Muscle of back (tissue), 11 donors: Measurements from ENCODE around the gene RUSC2. TPM values are rescaled to one million over a fixed set of nuclear protein-coding genes. Genes with fewer than 3 reads are reported as not detected.
"Not testable (repeated sequence)": the region's sequence is repeated elsewhere in the genome, so short reads cannot be mapped to it uniquely, and the experiment has no call there.

Experiments
- DNase-seq, 3 donors: peaks; one replicate each; pipeline versions ENCODE4 v3.0.0 to v3.0.0-alpha.2; 2013
- polyA plus RNA-seq, 10 donors: library from polyadenylated mRNA; unstranded; fragments of 120-200 nt; gene quantifications; one replicate each; pipeline ENCODE4 v1.2.1, GENCODE V29; 2013; ENCODE audit not compliant: insufficient read length in 10 of 10

Gene RUSC2
- polyA plus RNA-seq, 10 donors: 42.8 to 61.2 (median 54.5) TPM

- no peak for DNase-seq
These were observed 1.1 kb downstream of the RUSC2 start for GRCh38 chr9:35490910-35491465.

DNA sequence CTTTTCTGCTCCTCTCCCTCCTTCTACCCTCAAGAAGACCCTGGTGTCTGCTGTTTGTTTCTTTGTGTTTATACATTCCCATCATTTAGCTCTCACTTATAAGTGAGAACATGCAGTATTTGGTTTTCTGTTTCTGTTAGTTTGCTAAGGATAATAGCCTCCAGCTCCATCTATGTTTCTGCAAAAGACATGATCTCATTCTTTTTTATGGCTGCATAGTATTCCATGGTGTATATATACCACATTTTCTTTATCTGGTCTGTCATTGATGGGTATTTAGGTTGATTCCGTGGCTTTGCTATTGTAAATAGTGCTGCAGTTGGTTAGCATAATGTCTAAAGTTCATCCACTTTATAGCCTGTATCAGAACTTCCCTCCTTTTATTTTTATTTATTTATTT, 3.2 kb downstream of the RUSC2 start:
- not testable (repeated sequence) for DNase-seq

DNA sequence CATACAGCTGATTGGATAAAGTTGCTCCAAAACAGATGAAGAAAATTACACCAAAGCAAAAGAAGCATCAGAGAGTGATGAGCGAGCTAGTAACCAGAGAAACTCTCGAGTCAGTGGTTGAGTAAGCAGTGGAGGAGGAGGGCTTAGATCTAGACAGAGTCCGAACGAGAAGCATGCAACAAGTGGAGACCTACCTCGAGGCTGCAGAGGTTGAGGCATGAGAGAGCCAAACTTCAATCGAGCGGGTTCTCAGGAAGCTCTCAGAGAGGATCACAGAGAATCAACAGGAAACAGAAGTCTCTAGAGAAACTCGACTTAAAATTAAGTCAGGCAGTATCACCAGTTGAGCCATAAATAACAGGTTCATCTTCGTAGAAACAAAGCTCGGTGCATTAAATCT, 6.1 kb downstream of the RUSC2 start:
- DNase-seq: no peak

DNA sequence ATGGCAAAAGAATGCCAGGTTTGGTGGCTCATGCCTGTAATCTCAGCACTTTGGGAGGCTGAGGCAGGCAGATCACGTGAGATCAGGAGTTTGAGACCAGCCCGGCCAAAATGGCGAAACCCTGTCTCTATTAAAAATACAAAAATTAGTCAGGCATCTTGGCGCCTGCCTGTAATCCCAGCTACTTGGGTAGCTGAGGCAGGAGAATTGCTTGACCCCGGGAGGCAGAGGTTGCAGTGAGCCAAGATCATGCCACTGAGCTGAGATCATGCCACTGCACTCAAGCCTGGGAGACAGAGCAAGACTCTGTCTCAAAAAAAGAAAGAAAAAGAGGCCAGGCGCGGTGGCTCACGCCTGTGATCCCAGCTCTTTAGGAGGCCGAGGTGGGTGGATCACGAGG, 8.3 kb downstream of the RUSC2 start:
- DNase-seq: not testable (repeated sequence)

GRCh38 chr9:35499029-35499700, 9.3 kb downstream of the RUSC2 start:
- DNase-seq: no peak

DNA sequence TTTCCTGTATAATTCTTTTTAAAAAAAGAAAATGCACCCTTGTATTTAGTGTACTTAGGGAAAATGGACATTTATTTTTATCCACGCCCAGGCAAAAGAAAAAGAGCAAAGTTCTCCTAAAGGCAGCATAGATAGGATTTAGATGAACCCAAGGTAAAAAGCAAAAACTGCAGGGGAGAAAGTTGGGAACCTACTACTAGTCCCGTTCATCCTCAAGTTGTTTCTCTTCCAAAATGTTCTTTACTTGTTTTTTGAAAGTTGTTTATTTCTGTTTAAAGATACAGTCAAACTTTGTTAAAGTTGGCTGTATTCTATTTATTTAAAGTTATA, 9.8 kb downstream of the RUSC2 start:
- DNase-seq: no peak

- DNase-seq: no peak
These were observed 10.3 kb downstream of the RUSC2 start for GRCh38 chr9:35500130-35500748.

GRCh38 chr9:35501946-35502345, 12.0 kb downstream of the RUSC2 start:
- no peak for DNase-seq

GRCh38 chr9:35506359-35506758, 16.4 kb downstream of the RUSC2 start:
- DNase-seq: no peak

- DNase-seq: no peak
These were observed 18.2 kb downstream of the RUSC2 start for GRCh38 chr9:35508069-35508468.

DNA sequence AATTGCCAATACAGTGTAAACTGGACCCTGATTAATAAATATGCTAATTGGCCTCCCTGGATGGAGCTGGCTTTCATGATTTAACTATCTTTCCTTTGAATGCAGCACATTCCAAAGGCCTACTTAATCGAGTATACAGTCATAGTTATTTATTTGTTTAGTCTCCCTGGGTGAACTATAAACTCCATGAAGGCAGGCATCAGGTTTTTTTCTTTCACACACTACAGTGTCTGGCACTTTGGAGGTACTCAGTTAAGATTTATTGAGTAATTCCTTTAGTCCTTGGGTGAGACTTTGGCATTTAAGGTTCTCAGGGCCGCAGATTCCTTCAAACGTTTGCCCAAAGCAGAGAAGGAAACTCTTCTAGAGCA, 20.5 kb downstream of the RUSC2 start:
- DNase-seq: no peak

DNA sequence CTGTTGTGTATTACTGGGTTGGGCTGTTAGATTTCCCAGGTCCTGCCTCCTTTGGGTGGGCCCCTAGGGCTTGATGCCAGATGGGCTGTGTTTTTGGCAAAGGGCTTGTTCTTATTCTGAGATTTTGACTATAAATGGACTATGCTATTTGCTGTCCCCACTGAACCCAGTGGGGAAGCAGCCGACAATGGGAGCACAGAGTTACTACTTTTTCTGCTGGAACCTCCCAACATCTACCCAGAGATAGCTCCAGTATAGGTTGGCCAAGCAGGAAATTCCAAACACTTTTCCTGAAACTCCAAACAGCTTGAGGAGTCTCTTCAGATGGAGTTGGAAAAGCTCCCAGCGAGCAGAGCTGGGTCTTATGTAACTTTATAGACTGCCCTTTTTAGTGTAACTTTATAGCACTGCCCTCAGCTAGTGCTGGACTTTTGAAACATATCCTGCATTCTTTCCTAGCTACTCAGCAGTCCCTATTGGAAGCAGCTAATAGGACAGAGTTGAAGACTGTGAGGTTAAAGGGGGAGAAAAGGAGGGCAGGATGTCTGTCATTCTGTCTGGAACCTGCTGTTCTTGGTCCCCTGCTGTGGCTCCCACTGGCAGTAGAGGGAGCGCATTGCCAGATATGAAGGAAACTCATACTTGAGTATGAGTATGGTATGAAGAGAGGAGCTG, 21.0 kb downstream of the RUSC2 start:
- DNase-seq: peak; percentile 92 to 97 (median 95)

GRCh38 chr9:35511453-35511852, 21.5 kb downstream of the RUSC2 start:
- no peak for DNase-seq

DNA sequence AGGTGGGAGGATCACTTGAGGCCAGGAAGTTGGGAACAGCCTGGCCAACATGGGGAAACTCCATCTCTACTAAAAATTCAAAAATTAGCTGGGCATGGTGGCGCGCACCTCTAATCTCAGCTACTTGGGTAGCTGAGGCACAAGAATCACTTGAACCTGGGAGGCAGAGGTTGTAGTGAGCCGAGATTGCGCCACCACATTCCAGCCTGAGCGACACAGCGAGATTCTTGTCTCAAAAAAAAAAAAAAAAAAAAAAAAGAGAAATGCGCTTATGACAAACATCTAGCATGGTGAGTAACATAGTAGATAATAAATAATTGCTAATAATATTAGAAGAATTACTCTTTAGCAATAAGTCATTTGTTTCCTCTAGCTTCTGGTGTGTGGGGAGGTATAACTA, 25.9 kb downstream of the RUSC2 start:
- DNase-seq: no peak

- peak in 2 of 3 donors; percentile 37 to 77 for DNase-seq
These were observed 26.6 kb downstream of the RUSC2 start for GRCh38 chr9:35516479-35516878.

DNA sequence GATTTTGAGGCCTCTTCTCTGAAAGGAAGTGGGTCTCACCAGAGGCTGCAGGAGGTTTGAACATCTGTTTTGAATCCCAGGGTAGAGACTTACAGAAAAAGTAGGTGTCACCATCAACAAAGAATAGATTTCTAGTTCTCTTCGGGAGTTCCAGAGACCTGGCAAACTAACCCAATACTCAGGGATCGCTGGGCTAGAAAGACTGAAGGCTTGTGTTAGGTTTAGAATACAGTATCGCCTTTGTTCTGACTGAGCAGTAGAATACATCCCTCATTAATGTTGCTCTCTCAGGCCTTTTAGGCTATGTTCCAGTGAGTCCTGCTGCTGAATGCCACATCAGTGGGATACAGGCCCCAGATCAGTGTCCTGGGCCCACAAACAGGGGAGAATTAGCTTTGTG, 27.2 kb downstream of the RUSC2 start:
- DNase-seq: peak in 1 of 3 donors; percentile 53

DNA sequence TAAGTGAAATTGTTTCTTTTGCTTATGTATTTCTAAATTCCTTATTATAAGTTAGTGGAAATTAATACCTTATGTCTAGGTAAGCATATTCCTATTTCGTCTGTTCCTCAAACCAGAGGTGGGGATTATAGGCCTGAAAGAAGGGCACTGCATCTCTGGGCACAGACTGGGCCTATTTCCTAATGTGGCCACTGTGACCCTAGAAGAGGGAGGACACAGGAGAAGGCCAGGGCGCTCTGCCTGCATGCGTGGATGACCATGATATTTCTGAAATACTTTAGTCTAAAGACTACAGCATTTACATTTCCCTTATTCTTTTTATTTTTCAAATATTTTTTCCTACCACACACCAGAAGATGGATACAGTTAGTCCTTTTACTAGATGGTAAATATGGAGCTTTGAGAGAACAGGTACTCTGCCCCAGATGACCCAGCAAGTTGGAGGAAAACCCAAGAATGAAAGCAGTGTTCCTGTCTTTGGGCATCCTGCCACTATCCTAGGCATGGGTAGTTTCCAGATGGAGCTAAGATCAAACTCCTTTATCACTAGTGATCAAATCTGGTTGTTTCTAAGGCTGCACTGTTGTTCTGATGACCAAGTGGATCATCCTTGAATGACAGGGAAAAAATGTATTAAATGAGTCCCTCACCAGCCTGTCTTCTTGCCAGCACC, 27.8 kb downstream of the RUSC2 start:
- no peak for DNase-seq

DNA sequence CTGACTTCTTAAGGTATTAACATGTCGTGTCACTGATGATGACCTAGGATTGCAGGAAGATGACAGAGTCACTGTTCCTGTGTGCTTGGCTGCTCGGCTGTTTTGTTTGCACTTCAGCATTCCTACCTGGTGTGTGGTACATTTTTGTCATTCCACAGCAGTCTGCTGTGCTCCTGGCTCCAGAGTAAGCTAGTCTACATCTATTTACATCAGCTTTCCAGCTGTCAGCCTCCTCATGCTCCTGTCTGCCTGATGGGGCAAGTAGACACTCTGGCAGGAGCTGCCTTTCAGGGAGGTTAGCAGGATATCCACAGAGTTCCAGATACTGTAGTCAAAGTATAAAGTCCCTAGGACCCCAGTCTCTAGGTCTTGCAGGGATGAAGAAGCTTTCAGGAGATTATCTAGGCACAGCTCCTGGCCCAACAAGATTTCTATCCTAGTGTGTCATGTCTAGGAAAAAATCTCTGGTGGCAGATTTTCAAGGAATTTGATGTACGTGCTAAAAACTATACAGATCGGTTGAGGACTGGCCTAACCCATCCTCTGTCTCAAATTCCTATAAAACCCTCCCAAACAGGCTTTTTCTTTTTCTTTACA, 28.4 kb downstream of the RUSC2 start:
- DNase-seq: peak in 2 of 3 donors; percentile 54 to 93

DNA sequence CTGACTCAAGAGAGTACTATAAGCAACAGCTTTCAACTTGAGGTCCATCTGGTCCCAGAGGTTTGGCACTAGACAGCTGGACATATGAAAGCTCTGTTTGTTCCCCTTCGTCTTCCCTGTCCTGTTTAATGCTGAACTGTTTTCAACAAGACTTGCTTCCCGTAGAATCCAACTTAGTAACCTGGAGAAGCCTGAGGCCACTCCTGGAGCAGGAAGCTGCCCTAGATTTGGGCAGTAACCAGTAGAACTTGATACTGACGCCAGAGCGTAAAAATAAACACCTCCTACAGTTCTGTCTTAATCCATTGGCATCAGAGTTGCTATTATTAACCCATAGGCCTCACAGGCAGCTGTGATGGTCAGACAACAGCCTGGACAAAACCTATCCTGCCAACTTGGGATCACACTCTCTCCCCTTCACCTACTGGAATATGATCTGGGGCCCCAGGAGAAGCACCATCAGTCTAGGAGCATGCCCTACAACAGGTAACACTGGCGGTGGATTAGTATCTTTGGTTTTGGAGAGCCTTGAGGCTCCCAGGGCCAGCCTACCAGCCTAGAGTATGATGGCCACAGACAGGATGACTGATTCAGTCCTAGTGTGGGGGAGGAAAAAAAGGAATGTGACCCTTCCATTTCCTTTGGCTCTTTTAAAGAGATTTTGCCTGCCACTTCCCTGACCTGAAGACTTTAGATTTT, 29.2 kb downstream of the RUSC2 start:
- DNase-seq: peak in 1 of 3 donors; percentile 45

- no peak for DNase-seq
These were observed 29.9 kb downstream of the RUSC2 start for GRCh38 chr9:35519692-35520363.

GRCh38 chr9:35520364-35520710, 30.4 kb downstream of the RUSC2 start:
- DNase-seq: peak in 1 of 3 donors; percentile 32
